ENCODE data around the gene ZSWIM3. TPM values are rescaled to one million over a fixed set of nuclear protein-coding genes. Genes with fewer than 3 reads are reported as not detected.

Gene ZSWIM3
- total and polyA plus RNA-seq, 2 of the 8 experiments (the other 6 are each of a cell fraction or from before 2014, with no cell fraction given) = 5.5 to 6.9 TPM

- H3K23me2 ChIP-seq (ENCODE audit: low read depth, low read length) = peaks cover 8% of the 10 kb centered on the region; the same call in 1 of the 2 replicates
- no peak overlapping the region for H2BK120ac ChIP-seq (replicated peaks; ENCODE audit: low read depth, low read length)
- no peak overlapping the region for H3K56ac ChIP-seq (replicated peaks; ENCODE audit: insufficient read length, low read depth, low read length)
- peaks cover 0 to 4% of the 10 kb centered on the region in 2 experiments for H4K20me1 ChIP-seq (replicated peaks in 1 of 2; ENCODE audit: control insufficient read depth in 1 of 2, insufficient read depth in 2 of 2, low read length in 2 of 2)
- peaks cover 0 to 12% (median 4%) of the 10 kb centered on the region in 4 experiments; a peak in 4 of 8 replicates for H3K36me3 ChIP-seq (ENCODE audit: control insufficient read depth in 2 of 4, insufficient read depth in 4 of 4, low read length in 3 of 4)
- H3K27me3 ChIP-seq (replicated peaks in 1 of 4; ENCODE audit: control insufficient read depth in 3 of 4, extremely low read depth in 1 of 4, insufficient read depth in 3 of 4, low read length in 3 of 4) = no peaks in the 10 kb centered on the region
- H2AFZ ChIP-seq (ENCODE audit: low read length) = no peak overlapping the region
- H3K14ac ChIP-seq (ENCODE audit: insufficient read length) = no peak overlapping the region
- TF ChIP-seq MAX (IDR thresholded peaks at IDR 0.05) (no peak), KDM5A (IDR thresholded peaks at IDR 0.05; ENCODE audit: low read length) (no peak), SIN3A (conservative IDR thresholded peaks at IDR 0.05 in 1 of 2, IDR thresholded peaks at IDR 0.05 in 1 of 2; ENCODE audit: low read depth in 1 of 2, low read length in 2 of 2) (no peak), GTF2F1 (IDR thresholded peaks at IDR 0.05; ENCODE audit: borderline replicate concordance, low read depth, low read length) (no peak)
- no peak for FAIRE-seq
- H3K9me3 ChIP-seq (ENCODE audit: insufficient read depth in 2 of 2, low read depth in 1 of 2, low read length in 1 of 2) = no peaks in the 10 kb centered on the region
- CTCF ChIA-PET (ENCODE audit: partially characterized antibody) = interaction anchor here (0.7 to 1.9 kb wide), 4 partner anchors 8 to 74 kb away, joined by 3 to 4 read pairs (median 3); no protein-coding TSS in a partner anchor
- no peak overlapping the region for H2BK15ac ChIP-seq (ENCODE audit: low read length)
- POLR2A ChIA-PET (ENCODE audit: partially characterized antibody) = interaction anchor here (1.0 to 13.8 kb wide), 5 partner anchors 8 to 23 kb away, joined by 4 to 178 read pairs (median 36); partner anchors contain the start of genes ACOT8, UBE2C and ZSWIM3
- no peak overlapping the region for H4K91ac ChIP-seq (replicated peaks; ENCODE audit: insufficient read length, low read length)
- no peak overlapping the region; a peak in 1 of 7 replicates for H3K9ac ChIP-seq (replicated peaks in 1 of 4; ENCODE audit: extremely low read depth in 1 of 4, low read depth in 3 of 4, low read length in 3 of 4)
- no peak overlapping the region for H4K8ac ChIP-seq (ENCODE audit: extremely low read depth, insufficient read depth, low read length)
- H3K4ac ChIP-seq (replicated peaks; ENCODE audit: insufficient read length, low read depth, low read length) = no peak overlapping the region
- H2BK5ac ChIP-seq (ENCODE audit: low read depth, low read length) = no peak overlapping the region
- no peak overlapping the region for H4K5ac ChIP-seq (ENCODE audit: insufficient read length, low read depth, low read length)
- no peak overlapping the region for H2AK5ac ChIP-seq (ENCODE audit: low read depth, low read length)
- H2BK20ac ChIP-seq (ENCODE audit: low read length) = no peak overlapping the region
- no peak for DNase-seq (ENCODE audit: low read depth in 1 of 2, low spot score in 2 of 2)
- no peak overlapping the region for H3K27ac ChIP-seq (ENCODE audit: low read depth, low read length)
- no peak overlapping the region for H3K23ac ChIP-seq (ENCODE audit: insufficient read length)
- H3K4me3 ChIP-seq (ENCODE audit: extremely low read depth in 1 of 4, insufficient read depth in 2 of 4, low read depth in 3 of 4, low read length in 4 of 4) = no peak overlapping the region
- H2BK12ac ChIP-seq (ENCODE audit: low read depth, low read length) = no peak overlapping the region
- H3K18ac ChIP-seq (ENCODE audit: extremely low read depth, low read length) = no peak overlapping the region
- WGBS, 2 experiments (ENCODE audit: extremely low coverage in 1 of 2, insufficient coverage in 1 of 2, insufficient read length in 1 of 2, insufficient replicate concordance in 2 of 2, low coverage in 1 of 2, low lambda C conversion rate in 2 of 2, missing lambda C conversion rate in 1 of 2) = 100% methylated on average over 1 of the region's 1 CpG; no CpG with 5 or more reads in 1 of the 2 experiments
- no peak overlapping the region for H3K4me2 ChIP-seq (ENCODE audit: insufficient read depth in 1 of 2, low read depth in 2 of 2, low read length in 2 of 2)
- H3K79me1 ChIP-seq (ENCODE audit: low read depth, low read length) = peaks cover 9% of the 10 kb centered on the region
- H3K79me2 ChIP-seq (ENCODE audit: control insufficient read depth in 1 of 2, insufficient read depth in 2 of 2, low read length in 2 of 2) = peaks cover 0 to 11% of the 10 kb centered on the region in 2 experiments; a peak in 1 of 4 replicates
- H3K4me1 ChIP-seq (replicated peaks in 1 of 4; ENCODE audit: control insufficient read depth in 3 of 4, insufficient read depth in 4 of 4, low read length in 3 of 4) = peaks cover 0 to 17% (median 8%) of the 10 kb centered on the region in 4 experiments; a peak in 6 of 7 replicates
Measured at GRCh38 chr20:45836841-45837240, 20.6 kb upstream of the ZSWIM3 start.
